Astrocyte (in vitro differentiated cells and primary cell): ENCODE measurements around the gene CXADR.

Experiments
- EZH2 ChIP-seq: IDR thresholded peaks from 2 replicates; pipeline ENCODE4 v1.6.1; 2012; ENCODE audit warnings: mild to moderate bottlenecking, low read length, inconsistent platforms; ENCODE audit not compliant: insufficient read depth
- TF ChIP-seq, protein P1 (sequence below): IDR thresholded peaks from 2 replicates; pipeline ENCODE4 v1.5.1; 2011; ENCODE audit warnings: low read depth, mild to moderate bottlenecking, inconsistent platforms, low read length, moderate library complexity; ENCODE audit not compliant: insufficient read depth

DNA sequence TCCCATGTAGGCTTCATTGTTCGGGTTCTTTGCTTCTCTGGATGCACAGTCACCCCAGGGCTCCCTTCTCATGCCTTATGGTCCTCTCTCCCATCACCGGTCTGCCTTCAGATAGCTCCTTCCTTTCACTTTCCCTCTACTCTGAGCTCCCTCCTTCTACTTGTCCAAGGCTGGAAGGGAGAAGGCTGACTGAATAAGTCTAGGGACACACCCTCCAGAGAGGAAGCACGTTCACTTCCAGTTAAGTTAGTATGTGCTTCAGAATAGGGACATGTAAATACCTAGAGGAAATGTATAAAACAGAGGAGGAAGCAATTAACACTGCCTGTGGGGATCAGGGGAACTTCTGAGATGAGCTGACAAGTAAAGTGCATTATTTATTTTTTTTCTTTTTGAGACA lies 23.5 kb downstream of the CXADR start:
- TF ChIP-seq, protein P1, sequence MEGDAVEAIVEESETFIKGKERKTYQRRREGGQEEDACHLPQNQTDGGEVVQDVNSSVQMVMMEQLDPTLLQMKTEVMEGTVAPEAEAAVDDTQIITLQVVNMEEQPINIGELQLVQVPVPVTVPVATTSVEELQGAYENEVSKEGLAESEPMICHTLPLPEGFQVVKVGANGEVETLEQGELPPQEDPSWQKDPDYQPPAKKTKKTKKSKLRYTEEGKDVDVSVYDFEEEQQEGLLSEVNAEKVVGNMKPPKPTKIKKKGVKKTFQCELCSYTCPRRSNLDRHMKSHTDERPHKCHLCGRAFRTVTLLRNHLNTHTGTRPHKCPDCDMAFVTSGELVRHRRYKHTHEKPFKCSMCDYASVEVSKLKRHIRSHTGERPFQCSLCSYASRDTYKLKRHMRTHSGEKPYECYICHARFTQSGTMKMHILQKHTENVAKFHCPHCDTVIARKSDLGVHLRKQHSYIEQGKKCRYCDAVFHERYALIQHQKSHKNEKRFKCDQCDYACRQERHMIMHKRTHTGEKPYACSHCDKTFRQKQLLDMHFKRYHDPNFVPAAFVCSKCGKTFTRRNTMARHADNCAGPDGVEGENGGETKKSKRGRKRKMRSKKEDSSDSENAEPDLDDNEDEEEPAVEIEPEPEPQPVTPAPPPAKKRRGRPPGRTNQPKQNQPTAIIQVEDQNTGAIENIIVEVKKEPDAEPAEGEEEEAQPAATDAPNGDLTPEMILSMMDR: no peak
- no peak for TF ChIP-seq EZH2
